Medulla oblongata (tissue), 1 donor: ENCODE results near the gene C15orf40.
"Not testable (repeated sequence)": the region's sequence is repeated elsewhere in the genome, so short reads cannot be mapped to it uniquely, and the experiment has no call there.

Experiments
- DNase-seq: peaks from one replicate; pipeline ENCODE4 v3.0.0-alpha.2; 2015; ENCODE audit errors: extremely low spot score

C15orf40 gene

DNA sequence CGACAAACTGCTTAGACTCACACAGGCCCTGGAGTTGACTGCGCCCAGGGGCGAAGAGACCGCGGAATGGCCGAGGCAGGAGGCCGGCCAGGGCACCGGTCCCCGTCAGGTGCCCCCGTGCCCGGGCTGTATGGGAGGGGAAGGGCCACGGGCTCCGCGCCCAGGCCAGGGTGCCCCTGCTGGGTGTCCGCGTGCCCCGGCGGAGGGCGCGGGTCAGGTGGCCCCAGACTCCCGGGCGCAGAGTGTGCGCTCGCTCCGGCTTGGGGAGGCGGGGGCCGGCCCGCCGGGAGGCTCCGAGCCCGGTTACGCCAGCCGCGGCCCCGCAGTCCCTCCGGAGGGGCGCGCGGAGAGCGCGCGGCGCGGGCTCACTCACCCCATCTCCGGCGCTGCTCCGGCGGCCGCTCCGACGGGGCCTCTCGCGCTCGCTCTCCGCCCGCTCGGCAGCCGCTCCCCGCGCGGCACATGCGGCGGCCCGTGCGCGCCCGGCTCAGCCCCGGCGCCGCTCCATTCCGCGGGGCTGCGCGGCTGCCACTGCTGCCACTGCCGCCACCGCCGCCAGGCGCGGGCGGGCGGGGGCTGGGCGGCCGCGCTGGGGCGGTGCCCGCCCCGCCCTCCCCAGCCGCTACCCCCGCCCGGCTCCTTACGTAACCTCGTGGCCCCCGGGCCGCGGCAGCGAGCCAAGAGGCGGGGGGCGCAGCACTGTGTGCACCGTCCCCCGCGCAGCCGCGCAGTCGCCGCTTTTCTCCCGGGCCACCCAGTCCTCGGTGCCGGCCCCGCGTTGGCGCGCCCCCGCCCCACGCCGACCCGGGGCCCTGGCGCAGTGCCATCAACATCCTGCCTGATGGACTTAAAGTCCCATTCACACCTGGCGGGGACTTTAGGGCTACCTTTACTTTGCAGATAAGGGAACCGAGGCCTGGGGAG is 59.0 kb downstream of the C15orf40 start, which contains the start of gene HOMER2:
Gene HOMER2, minus strand, starts transcription at position 563 of the 924 bp plus-strand sequence. Its CDS starts 185 bp downstream, at position 378.
- peak; percentile 22 for DNase-seq

DNA sequence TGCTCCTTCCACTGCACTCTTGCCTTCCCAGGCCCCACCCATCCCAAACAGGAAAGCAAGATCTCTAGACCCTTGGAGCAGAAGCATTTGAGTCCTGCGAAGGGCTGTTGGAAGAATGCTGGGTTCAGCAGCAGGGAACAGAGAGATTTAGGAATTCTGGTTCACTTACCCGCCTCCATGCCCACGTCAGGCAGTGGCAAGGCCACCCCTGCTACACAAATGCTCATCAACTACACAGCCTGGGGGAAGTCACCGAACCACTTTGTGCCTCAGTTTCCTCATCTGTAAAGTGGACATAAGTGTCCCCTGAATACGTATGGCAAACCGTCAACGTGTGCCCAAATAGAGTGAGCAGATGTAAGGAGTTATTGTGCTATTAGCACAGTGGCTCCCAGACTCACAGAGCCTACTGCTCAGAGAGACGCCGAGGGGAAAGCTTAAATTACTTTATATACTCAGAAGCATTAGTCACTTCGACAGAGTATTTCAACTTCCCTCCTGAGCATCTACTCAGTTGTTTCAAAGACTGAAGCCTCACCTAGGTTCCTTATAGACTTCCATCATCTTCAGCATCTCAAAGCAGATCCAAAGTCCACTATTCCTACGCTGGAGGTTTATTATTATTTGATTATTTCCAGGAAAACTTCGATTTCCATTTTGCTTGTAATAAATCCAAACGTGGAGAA is 59.8 kb downstream of the C15orf40 start:
- DNase-seq: no peak

DNA sequence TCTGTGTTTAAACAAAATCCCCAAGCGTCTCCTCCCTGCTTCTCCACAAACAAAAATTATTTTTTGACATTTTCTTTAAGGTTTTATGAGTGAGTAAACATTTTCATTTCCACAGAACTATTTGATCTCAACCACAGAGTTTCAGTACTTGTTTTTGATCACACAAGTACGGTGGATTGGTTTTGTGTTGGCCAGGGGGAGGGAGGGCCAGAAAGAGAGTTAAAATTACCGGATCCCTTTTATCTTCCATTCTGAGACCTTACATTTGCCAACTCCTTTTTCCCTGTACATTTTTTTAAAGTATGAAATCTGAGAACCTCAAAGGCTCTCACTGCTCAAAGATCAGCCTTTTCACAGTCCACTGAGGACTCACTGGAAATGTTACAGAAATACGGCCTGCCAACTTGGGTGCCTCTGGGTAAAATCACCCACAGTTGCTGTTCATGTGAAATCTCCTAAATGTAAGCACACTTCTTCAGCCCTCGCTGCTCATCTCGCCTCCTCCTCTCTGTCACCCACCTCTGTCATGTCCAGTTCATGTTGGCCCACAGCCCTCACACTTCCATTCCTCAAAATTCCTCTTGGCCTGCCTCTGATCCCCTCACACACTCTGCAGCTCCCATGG is 60.6 kb downstream of the C15orf40 start:
- DNase-seq: no peak

GRCh38 chr15:82950295-82950694 is 61.1 kb downstream of the C15orf40 start:
- no peak for DNase-seq

DNA sequence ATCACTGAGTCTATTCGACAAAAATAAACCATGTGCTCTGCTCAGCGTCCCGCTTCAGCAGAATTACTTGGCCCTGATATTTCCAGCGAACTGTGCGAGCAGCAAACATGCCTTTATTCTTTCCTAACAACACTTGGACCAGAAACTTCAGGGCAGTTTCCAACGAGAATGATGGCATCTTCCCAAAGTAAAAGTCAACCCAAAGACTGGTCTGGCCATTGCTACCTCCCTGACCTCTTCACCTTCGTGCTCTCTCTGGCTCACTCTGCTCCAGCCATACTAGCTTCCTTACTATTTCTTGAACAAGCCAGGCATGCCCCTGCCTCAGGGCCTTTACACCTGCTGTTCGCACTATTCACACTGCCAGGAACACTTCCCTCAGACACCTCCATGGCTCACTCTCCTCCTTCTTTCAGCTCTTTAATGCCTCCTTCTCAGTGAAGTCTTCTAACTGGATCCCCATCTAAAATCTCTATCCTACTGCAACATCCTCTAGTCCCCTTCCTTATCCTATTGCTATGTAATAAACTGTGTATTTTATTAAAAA is 65.2 kb downstream of the C15orf40 start:
- DNase-seq: no peak

DNA sequence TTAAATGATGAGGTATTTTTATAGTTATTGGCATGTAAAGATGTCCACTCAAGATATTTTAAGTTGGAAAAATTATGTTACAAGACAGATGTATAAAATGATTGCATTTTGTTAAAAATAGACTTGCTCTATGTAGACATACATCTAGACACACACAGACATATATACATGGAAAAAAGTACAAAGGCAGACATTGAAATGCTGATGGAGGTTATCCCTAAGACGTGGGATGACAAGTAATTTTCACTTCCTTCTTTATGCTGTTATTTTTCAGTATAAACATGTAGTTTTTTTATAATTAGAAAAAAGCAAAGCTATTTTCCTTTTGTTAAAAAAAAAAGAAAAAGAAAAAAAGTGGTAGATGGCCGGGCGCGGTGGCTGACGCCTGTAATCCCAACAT is 66.1 kb downstream of the C15orf40 start:
- DNase-seq: no peak

DNA sequence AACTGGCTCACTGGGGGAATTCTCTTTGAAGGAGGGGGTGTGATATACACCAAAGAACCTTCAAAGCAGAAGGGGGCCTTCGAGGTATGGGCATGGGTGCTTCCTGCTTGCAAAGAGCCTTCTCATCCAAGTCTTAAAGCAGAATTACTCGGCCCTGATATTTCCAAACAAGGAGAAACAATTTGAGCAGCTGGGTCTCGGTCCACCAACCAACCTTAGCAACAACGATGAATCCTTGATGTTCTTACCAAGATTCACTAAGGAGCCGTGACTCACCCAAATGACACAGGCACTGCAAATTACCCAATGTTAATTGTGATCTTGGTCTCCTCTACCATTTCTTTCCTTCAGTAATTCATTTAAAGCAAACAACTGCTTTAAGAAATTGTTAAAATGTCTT is 66.6 kb downstream of the C15orf40 start:
- no peak for DNase-seq

DNA sequence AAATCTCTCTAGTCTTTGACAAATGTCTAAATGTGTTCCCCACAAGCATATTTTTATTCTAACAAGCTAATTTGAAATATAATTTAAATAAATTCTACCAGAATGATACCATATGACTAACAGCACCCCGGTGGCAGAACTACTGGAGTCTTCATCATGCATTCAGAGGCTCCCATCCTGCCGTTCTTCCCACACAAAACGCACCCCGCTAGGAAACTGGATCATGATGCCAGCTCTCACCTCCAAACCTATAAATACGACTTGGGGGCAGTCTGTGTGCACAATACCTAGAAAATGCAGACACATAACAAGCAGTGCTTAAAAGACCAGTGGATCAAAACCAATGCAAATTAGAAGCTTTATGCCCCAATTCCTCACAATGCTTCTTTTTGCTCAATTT is 67.4 kb downstream of the C15orf40 start:
- DNase-seq: no peak

- no peak for DNase-seq
Measured at GRCh38 chr15:82943176-82943575, 68.3 kb downstream of the C15orf40 start.

DNA sequence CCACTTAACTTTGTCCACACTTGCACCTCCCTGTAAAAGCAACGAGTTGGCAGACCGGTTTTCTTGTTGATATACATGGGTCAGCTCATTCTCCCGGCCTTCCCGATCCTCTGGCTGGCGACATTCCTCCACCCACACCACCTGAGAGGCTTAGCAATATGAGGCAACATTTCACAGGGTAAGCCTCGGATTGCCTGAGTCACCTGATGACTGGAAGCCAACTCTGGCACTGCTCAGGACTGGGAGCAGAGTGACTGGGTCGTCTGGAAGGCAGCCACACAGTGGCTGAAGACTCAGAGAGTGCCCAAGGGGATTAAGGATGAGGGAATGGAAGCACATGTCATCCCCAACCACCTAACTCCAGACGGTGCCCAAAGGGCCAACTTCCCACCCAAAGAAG is 68.7 kb downstream of the C15orf40 start:
- DNase-seq: no peak

DNA sequence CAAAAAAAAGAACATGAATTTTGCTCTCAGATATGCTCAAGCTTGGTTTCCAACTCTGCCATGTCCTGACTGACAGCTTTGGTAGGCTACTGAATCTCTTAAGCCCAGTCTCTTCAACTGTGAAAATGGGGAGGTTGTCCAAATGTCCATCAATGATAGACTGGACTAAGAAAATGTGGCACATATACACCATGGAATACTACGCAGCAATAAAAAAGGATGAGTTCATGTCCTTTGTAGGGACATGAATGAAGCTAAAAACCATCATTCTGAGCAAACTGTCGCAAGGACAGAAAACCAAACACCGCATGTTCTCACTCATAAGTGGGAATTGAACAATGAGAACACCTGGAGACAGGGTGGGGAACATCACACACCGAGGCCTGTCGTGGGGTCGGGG is 71.8 kb downstream of the C15orf40 start:
- not testable (repeated sequence) for DNase-seq
